ENCODE data around the gene DNAL4.

Gene DNAL4

GRCh38 chr22:38782402-38783094 lies 11.4 kb downstream of the DNAL4 start:
- peak; percentile 42 for DNase-seq
- H3K36me3 Mint-ChIP-seq (ENCODE audit: low read depth), result peaks cover 31% of the 10 kb centered on the region
- TF ChIP-seq, protein P1, sequence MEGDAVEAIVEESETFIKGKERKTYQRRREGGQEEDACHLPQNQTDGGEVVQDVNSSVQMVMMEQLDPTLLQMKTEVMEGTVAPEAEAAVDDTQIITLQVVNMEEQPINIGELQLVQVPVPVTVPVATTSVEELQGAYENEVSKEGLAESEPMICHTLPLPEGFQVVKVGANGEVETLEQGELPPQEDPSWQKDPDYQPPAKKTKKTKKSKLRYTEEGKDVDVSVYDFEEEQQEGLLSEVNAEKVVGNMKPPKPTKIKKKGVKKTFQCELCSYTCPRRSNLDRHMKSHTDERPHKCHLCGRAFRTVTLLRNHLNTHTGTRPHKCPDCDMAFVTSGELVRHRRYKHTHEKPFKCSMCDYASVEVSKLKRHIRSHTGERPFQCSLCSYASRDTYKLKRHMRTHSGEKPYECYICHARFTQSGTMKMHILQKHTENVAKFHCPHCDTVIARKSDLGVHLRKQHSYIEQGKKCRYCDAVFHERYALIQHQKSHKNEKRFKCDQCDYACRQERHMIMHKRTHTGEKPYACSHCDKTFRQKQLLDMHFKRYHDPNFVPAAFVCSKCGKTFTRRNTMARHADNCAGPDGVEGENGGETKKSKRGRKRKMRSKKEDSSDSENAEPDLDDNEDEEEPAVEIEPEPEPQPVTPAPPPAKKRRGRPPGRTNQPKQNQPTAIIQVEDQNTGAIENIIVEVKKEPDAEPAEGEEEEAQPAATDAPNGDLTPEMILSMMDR (IDR thresholded peaks at IDR 0.05), result no peak
- H3K4me3 Mint-ChIP-seq, result peak overlapping the region; percentile 44
- peak overlapping the region; percentile 94 for H3K27ac Mint-ChIP-seq
- no peaks in the 10 kb centered on the region for H3K27me3 Mint-ChIP-seq (ENCODE audit: low read depth, poor library complexity)
- H3K9me3 Mint-ChIP-seq, result no peaks in the 10 kb centered on the region
- peaks cover 29% of the 10 kb centered on the region for H3K4me1 Mint-ChIP-seq

- Mint-ChIP-seq H3K9me3 (no peaks in the 10 kb centered on the region), H3K4me1 (peaks cover 34% of the 10 kb centered on the region), H3K36me3 (ENCODE audit: low read depth) (peaks cover 31% of the 10 kb centered on the region), H3K4me3 (no peak overlapping the region), H3K27me3 (ENCODE audit: low read depth, poor library complexity) (no peaks in the 10 kb centered on the region), H3K27ac (no peak overlapping the region)
- TF ChIP-seq, protein P1 (IDR thresholded peaks at IDR 0.05), result no peak
- no peak for DNase-seq
Measured at GRCh38 chr22:38781033-38781432, 12.9 kb downstream of the DNAL4 start.

GRCh38 chr22:38777087-38777671 lies 16.8 kb downstream of the DNAL4 start:
- Mint-ChIP-seq H3K4me3 (no peak overlapping the region), H3K4me1 (peaks cover 22% of the 10 kb centered on the region), H3K27me3 (ENCODE audit: low read depth, poor library complexity) (peaks cover 3% of the 10 kb centered on the region), H3K9me3 (no peaks in the 10 kb centered on the region), H3K36me3 (ENCODE audit: low read depth) (peaks cover 23% of the 10 kb centered on the region), H3K27ac (peak overlapping the region; percentile 79)
- no peak for DNase-seq
- TF ChIP-seq, protein P1 (IDR thresholded peaks at IDR 0.05), result no peak

GRCh38 chr22:38776086-38776485 lies 17.9 kb downstream of the DNAL4 start:
- no peak for DNase-seq
- H3K27me3 Mint-ChIP-seq (ENCODE audit: low read depth, poor library complexity), result peaks cover 3% of the 10 kb centered on the region
- H3K9me3 Mint-ChIP-seq, result no peaks in the 10 kb centered on the region
- no peak overlapping the region for H3K4me3 Mint-ChIP-seq
- peaks cover 21% of the 10 kb centered on the region for H3K4me1 Mint-ChIP-seq
- TF ChIP-seq, protein P1 (IDR thresholded peaks at IDR 0.05), result no peak
- peaks cover 14% of the 10 kb centered on the region for H3K36me3 Mint-ChIP-seq (ENCODE audit: low read depth)
- H3K27ac Mint-ChIP-seq, result no peak overlapping the region

DNA sequence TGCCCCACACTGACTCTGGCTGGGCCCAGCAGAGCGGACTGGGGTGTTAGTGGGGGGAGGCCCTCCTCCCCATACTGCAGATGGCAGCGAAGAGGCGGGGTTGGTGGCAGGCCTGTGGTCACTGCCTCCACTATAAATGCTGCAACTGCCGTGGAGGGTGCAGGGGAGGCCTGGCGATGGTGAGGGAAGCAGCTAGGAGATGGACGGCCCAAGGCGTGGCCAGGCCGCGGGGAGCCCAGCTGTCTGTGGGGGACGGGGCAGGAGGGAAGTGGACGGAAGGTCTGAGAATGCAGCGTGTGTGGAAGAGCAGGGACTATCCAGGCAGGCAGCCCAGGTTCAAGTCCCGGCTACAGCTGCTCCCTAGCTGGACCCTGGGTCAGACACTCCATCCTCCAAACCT lies 18.3 kb downstream of the DNAL4 start:
- DNase-seq, result no peak
- TF ChIP-seq, protein P1 (IDR thresholded peaks at IDR 0.05), result no peak
- H3K27me3 Mint-ChIP-seq (ENCODE audit: low read depth, poor library complexity), result peaks cover 5% of the 10 kb centered on the region
- no peak overlapping the region for H3K4me3 Mint-ChIP-seq
- peaks cover 14% of the 10 kb centered on the region for H3K36me3 Mint-ChIP-seq (ENCODE audit: low read depth)
- peaks cover 25% of the 10 kb centered on the region for H3K4me1 Mint-ChIP-seq
- no peaks in the 10 kb centered on the region for H3K9me3 Mint-ChIP-seq
- peak overlapping the region; percentile 83 for H3K27ac Mint-ChIP-seq

Data from nephron progenitor cell (in vitro differentiated cells).